Activated CD8-positive, alpha-beta memory T cell treated with anti-CD3 and anti-CD28 coated beads for 4 hours (primary cell): ENCODE data around the gene COL20A1.

Experiments used
- DNase-seq, 2 donors: peaks; one replicate each; pipeline ENCODE4 v3.0.0-alpha.2; 2020; ENCODE audit warnings: low read depth in 2 of 2

Gene COL20A1

DNA sequence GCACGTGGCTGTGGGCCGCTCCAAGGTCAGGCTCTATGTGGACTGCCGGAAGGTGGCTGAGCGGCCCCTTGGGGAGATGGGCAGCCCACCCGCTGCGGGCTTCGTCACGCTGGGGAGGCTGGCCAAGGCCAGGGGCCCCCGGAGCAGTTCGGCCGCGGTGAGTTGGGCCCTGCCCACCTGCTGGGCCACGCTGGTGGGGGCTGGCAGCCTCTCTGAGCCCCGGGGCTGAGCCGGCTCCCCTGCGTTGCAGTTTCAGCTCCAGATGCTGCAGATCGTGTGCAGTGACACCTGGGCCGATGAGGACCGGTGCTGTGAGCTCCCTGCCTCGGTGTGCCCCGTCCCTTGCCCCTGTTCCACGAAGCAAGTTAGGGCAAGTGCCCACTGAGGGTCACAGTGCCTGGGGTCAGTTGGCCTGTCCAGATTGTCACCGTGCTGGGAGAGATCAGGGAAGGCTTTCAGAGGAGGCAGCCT, 27.1 kb downstream of the COL20A1 start:
- no peak for DNase-seq

DNA sequence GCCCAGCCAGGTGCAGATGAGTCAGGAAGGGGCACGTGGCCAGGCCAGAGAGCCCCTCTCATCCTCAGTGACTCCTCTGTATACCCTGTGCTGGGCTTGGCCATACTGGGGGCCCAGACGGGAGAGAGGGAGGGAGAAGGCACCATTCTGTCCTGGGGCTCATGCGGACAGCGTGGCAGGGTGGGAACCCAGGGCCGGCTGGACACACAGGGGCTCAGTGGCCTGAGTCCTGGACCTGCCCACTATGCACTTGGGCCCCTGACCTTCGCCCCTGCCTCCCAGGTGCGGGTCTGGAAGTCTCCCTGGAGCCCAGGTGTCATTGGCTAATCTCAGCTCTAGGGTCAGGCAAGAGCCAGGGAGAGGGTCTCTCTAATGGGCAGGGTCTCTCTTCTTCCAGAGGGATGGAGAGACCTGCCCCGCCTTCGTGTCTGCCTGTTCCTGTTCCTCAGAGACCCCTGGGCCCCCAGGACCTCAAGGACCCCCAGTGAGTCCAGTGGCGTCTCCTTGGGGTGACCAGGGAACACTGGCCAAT, 27.7 kb downstream of the COL20A1 start:
- DNase-seq, result no peak

DNA sequence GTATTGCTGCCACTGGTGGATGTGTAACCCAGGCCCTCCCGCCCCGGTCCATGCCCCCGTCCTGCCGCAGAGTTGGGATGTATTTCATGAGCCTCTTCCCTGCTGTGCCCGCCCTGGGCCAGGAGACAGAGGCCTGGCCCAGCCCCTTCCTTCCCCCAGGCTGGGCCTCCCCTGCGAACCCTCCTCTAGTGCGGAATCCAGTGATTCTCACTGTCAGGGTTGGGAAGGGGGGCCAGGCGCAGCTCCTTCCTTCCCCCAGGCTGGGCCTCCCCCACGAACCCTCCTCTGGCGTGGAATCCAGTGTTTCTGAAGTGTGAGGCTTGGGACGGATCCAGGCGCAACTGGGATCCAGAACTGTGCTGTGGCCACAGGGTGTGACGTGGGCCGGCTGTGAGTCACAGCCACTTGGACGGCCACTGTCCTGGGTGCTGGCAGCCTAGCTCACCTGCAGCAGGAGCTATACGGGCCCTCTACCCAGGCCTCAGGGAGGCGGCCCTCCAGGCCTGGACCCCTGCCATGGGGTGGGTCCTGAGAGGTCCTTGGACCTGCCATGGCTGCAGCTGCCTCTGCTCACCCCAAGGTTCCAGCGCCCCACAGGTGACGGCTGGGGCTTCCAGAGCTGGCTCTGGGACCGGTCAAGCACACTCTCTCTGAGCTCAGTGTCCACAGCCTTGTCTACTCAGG, 28.3 kb downstream of the COL20A1 start:
- DNase-seq, result no peak

DNA sequence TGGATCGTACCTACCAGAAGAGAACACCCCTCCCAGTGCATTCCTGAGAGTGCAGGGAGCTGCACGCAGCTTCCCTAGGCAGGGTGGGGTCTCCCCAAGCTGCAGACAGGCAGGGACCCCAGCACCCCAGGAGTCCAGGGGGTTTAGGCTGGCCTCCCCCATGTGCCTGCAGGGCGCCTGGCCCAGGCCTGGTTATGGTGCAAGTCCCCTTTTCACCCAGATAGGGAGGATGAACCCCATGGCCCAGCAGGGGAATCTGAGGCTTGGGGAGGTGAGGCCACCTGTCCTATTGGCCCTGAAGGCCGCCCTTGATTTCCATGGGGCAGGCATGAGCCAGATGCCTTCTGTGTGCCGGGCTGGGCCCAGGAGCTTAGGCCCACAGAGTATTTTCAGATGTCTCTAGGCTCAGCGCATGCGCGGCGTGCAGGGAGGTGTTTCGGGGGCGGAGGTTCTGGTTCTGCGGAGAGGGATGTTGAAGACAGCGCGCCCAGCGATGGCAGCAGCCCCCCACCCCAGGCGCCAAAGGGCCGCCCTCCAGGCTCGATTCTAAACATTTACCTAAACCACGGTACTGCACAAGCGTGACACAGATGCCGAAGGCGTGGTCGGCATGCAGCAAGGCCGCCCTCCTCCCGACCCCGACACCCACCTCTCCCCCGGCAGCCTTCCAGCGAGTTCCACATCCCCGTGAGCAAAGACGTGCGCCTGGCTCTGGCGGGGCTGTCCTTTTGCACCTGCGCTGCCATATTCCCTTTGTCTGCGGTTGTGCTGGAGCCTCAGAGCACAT, 29.4 kb downstream of the COL20A1 start:
- DNase-seq, result no peak

DNA sequence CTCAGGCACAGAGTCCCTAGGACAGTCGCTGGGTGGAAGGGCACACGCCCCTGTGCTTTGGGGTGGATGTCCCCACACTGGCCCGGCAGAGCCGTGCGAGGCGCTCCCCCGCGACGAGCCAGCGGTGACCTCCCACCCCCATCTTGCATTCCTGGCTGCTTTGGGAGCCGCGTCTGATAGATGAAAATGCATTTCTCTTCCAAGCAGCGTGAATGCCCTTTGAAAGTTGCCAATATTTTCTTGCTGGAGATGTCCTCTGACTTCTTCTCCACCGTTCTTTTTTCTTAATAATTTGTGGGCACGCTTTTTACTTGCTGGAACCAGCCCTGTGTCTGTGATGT, 29.9 kb downstream of the COL20A1 start:
- DNase-seq, result no peak

DNA sequence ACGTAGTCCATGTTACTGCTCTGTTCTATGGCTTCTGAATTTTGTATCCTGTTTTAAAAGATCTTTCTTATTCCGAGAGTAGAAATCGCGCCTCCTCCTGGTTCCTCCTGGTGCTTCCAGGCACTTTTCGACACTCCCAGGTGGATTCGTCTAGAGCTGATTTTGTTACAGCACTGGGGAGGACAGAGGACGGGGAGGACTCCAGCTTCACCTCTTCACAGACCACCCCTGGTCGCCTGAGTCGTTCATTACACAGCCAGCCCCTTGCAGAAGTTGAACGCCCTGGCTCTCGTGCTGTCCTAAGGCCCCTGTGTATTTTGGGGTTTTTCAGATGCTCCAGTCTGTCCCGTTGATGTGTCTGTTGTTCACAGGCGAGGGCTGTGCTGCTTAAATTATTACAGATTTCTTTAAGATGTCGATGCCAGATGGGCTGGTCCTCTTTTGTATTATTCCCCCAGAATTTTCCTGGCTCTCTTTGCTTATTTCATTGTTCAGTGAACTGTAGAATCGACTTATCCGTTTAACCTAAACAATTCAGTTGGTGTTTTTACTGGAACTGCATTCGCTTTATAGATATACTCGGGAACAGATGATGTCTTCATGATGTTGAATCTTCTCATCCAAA, 30.5 kb downstream of the COL20A1 start:
- no peak for DNase-seq

DNA sequence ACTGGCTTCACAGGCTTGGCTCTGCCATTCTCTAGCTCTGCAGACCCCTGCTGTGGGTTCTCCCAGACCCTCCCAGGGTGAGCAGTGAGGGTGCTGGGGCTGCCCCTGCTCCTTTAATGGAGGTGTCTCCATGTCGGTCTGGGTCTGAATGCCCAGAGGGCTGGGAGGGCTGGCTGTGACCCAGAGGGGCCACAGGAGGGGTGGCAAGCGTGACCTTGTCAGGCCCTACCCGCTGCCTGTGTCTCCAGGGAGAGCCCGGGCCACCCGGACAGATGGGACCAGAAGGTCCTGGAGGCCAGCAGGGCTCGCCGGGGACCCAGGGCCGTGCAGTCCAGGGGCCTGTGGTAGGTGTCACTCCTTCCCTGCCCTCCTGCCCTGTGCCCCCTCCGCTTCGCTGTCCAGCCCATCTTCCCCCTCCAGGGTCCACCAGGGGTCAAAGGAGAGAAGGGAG, 32.1 kb downstream of the COL20A1 start:
- no peak for DNase-seq

DNA sequence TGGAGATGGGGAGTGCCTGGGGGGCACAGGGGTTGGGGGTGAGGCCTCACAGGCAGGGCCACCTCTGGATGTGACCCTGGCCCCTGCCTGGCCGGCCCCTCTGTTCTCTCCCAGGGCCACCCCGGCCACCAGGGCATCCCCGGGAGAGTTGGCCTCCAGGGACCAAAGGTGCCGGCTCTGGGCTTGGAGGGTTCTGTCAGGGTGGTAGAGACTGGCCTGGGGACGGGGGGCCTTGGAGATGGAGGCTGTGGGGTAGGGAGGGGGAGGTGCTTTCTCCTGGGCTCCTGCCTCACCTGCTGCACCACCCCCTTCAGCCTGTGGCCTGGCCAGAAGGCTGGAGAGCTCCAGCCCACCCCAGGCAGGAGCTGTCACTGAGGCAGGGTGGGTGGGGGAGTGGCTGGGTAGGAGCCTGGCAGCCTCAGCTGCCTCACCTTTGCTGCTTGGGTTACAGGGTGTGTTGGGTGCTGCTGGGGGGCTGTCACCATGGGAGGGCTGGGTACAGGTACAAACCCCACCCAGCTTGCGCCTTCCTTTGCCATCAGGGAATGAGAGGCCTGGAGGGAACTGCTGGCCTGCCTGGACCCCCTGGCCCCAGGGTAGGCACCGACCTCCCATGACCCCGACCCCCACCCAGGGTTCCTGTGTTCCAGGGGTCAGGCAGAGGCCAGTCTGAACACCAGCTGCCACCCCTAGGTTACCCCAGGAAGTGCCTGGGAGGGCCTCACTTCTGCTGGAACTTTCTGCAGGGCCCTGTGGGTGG, 32.7 kb downstream of the COL20A1 start:
- no peak for DNase-seq

DNA sequence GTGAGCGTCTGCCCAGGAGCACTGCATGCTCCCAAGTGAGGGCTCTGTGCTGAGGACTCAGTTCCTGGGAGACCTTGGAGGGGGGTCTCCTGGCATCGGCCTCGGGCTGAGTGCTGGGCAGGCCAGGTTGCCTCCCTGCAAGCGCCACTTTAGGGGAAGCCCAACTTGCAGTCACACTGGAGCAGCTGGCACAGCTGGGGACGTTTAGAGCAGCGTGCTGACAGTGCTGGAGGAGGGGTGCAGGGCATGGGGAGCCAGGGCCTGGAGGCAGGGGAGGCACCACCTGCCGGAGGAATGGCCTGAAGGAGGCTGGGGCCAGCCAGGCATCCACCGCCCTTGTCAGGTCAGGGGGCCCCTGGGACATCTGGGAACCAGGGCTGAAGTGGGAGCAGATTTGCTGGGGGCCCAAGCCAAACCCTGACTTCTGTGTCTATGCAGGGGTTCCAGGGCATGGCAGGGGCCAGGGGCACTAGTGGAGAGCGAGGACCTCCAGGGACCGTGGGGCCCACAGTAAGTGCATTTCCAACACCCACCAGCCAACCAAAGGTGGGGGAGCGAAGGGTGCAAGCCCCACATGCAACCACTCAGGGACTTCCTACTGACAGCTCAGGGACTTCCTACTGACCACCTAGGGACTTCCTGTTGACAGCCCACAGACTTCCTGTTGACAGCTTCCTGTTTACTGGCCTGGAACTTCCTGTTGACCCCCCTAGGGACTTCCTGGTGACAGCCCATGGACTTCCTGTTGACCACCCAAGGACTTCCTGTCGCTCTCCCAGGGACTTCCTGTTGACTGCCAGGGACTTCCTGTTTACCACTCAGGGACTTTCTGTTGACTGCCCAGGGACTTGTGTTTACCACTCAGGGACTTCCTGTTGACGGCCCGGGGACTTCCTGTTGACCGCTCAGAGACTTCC, 33.6 kb downstream of the COL20A1 start:
- DNase-seq, result no peak

DNA sequence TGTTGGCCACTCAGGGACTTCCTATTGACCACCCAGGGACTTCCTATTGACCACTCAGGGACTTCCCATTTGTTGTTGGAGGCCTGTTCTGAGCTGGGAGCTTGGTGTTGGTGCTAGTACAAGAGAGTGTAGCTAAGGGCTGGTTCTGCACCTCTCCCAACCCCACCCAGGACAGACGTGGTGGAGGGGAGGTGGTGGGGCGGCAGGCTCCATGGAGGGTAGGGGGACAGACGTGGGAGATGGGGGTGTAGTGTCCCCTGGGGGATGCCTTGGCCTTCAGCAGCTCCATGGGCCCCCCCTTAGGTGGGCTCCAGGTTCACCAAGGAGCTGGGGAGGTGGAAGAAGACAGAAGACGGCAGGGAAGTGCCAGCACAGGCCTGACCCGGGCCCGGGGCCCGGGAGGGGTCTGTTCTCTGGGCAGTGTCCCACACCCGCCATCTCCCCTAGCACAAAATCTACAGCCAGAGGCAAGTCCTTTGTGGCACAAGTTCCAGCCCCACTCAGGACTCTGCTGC, 34.3 kb downstream of the COL20A1 start:
- no peak for DNase-seq

DNA sequence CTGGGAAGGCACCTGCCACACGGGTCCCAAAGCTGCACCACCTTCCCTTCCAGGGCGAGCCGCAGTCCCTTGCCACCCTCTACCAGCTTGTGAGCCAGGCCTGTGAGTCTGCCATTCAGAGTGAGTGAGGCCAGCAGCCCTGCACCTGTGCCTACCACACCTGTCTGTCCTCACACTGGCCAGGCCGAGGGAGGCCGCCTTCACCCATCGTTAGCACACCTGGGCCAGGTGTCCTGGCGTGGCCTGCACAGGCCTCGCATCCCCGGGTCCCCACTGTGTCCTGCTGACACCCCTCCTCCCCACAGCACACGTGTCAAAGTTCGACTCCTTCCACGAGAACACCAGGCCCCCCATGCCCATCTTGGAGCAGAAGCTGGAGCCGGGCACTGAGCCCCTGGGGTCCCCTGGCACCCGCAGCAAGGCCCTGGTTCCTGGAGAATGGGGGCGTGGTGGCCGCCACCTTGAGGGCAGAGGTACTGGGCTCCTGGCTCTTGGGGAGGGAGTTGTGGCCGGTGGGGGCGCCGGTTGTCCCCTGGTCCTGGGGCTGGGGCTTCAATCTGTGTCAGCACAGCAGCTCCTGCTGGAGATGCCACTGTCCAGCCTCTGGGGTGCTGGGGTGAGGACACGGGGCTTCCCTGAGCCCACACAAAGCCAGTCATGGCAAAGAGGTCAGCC, 35.2 kb downstream of the COL20A1 start:
- no peak for DNase-seq

DNA sequence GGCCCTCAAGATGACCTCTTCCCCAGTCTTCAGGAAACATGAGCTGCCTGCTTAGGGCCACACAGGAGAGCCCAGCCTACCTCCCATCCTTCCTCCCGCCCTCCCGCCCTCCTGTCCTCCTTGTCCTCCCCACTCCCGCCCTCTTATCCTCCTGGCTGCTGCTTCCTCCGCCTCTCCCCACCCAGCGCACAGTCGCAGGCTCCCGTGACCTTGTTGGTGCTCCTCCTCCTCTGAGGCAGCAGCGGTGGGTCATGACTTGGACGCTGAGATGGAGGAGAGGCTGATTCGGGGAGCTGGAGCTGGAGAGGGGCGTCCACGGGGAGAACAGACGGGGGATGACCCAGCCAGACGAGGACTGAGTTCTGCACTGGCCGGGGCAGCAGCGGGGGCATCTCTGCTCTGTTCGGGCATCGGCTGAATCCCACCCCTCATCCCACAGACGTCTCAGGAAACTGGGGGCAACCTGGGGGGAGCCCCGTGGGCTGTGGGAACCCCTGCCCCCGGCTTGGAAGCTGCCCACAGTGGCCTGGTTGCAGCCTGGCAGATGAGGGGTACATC, 35.8 kb downstream of the COL20A1 start:
- DNase-seq, result no peak

DNA sequence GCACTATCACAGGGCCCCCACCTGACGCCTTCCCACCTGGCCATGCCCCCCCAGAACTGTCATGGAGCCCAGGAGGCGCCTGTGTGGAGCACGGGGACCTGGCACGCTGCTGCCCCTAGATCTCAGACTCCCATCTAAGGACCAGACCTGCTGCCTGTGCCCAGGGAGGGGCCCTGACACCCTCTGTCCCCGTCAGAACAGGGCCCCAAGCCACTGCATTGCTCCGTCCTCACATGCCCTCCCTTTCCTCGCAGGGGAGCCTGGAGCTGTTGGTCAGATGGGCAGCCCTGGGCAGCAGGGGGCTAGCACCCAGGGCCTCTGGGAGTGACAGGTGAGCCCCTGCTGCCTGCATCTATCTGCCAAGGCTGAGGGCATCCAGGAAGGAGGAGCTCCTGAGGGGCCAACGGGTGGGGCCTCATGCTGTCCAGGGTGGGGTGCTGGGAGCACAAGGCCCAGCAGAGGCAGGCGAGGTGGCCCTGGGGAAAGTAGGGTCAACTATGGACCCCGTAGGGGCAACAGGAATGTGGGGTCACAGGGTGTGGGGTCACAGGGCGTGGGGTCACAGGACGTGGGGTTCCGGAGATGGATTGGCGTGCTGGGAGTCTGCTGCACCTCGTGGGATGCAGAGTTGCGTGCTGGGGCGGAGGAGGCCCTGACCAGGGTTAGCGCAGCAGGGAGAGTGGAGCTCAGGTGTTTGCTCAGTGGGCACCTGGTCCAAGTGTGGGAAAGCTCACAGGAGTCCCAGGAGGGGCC, 36.5 kb downstream of the COL20A1 start:
- DNase-seq, result no peak

DNA sequence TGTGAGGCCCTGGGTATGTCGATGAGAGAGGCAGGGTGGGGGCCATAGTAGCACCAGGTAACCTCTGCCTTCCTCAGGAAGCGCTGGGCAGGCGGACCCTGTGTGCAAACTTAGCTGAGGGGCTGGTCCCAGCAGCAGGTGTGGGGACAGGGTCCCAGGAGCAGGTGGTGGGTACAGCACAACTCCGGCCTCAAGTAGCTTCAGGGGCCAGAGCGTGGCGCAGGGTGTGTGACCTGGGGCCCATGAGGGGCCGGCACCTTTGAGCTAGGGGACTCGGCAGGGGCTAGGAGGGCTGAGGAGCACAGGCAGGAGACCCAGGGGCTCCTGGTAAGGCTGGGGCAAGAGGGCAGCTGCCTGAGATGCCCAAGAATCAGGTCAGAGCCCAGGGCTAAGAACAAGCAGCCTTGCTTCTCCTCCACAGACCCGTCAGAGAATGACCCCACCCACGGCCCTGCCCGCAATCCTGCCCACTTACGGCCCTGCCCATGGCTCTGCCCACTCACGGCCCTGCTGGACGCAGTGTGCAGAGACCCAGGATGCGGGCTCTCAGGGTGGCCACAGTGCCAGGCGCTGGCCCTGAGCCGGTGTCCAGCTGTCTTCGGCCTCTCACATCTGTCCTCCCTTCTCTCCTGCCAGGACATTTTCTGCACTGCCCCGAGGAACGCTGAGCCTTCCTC, 37.2 kb downstream of the COL20A1 start:
- DNase-seq, result no peak

DNA sequence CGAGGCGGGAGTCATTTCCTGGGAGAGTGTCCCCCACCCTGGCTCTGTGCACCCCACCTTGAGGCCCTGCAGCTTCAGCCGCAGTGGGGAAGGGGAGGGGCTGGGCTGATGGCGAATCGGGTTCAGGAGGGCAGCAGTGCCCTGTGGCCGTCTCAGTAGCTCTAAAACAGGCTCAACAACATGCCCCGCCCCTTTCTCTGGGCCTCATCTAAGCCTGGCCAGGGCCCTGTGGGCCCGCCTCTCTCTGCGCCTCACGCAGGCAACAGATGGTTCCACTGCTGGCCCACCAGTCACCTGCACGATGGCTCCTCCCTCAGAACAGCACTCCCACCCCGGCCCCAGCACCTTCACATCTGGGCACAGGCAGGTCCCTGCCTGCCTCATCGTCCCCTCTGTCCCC, 38.0 kb downstream of the COL20A1 start:
- DNase-seq, result no peak

DNA sequence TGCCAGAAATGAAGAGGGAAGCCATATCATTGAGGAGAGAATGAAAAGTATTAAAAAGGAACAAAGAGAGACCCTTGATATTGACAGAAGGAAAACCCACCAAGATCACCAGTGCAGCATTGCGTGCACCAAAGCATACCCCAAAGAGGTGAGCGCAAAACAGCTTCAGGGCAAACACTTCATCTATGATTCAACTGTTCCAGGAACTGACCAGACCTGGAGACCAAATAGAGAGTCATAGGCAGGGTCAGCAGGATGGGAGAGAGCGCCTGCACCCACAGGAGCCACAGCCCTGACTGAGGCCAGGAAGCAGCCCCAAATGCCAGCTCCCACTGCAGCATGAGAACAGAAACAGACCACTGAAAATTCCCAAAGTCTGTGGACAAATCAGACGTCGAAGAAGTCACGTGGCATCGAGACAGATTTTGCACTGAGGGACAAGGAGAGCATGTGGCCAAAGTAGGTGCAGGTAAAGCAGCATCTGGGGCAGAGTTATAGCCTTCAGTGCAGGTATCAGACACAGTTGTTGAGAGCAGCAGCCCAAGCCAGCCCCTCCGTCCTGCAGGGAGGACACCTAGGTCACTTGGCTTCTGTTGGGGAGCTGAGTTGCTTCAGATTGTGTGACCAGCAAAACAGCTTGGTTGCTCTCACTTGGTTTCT, 38.9 kb downstream of the COL20A1 start:
- DNase-seq, result no peak

DNA sequence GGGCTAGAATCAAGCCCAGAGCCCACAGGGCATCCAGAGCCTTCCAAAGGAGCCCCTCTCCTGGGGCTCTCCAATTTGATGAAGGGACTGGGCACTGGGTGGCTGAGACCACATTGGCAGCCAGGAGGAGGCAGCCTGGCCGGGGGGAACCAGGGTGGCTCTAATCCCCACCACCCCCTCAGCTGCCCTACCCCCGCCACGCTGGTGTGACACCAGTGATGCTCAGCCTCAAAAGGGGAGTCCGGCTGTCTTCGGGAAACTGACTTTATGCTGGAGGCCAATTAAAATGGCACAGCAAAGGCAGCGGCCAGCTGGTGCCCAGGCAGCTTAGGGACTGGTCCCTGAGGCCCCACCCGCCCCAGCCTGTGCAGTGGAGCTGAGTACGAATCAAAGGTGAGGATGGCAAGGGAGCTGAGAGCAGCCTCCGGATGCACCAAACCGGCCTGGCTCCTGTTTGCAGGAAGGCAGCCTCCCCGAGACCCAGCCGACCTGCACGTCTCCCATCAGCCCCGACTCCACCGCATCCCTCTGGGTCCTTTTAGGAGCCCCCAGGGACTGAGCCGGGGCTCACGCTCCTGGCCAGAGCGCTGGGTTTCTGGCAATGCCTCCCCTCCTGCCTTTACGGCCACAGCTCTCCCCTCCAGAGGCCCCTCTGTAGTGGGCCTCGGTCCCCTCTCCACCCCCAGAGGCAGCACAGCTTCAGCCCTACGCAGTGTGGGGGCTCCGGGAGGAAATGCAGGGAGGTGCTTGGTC, 39.7 kb downstream of the COL20A1 start:
- no peak for DNase-seq
